ENCODE measurements around the gene CFD.
A peak's percentile ranks its signal among the peaks of the same experiment; 100 is the strongest.
"Not testable (repeated sequence)": the region's sequence is repeated elsewhere in the genome, so short reads cannot be mapped to it uniquely, and the experiment has no call there.

Gene CFD

GRCh38 chr19:890831-891230 lies 31.4 kb downstream of the CFD start:
- no peak for DNase-seq

- DNase-seq = not testable (repeated sequence)
These were observed 32.1 kb downstream of the CFD start for GRCh38 chr19:891421-892200.

- DNase-seq = no peak
These were observed 32.9 kb downstream of the CFD start for GRCh38 chr19:892243-892893.

GRCh38 chr19:892894-893689 lies 33.6 kb downstream of the CFD start, which contains the start of the genes MED16 and RNU6-9:
MED16 (minus strand) TSS chr19:893187; CDS start chr19:891131, 2,056 bp downstream.
RNU6-9 (plus strand) TSS chr19:893484.
- peak; percentile 69 for DNase-seq

- DNase-seq = no peak
These were observed 37.0 kb downstream of the CFD start for GRCh38 chr19:896434-896833.

GRCh38 chr19:896999-897398 lies 37.5 kb downstream of the CFD start:
- no peak for DNase-seq

GRCh38 chr19:897442-898039 lies 38.1 kb downstream of the CFD start:
- no peak for DNase-seq

GRCh38 chr19:898663-899062 lies 39.2 kb downstream of the CFD start:
- peak; percentile 54 for DNase-seq

- no peak for DNase-seq
These were observed 40.0 kb downstream of the CFD start for GRCh38 chr19:899336-900042.

- DNase-seq = no peak
These were observed 40.5 kb downstream of the CFD start for GRCh38 chr19:900043-900301.

- DNase-seq = no peak
These were observed 41.0 kb downstream of the CFD start for GRCh38 chr19:900302-901111.

- DNase-seq = no peak
These were observed 42.0 kb downstream of the CFD start for GRCh38 chr19:901216-902092.

GRCh38 chr19:902093-902370 lies 42.6 kb downstream of the CFD start:
- no peak for DNase-seq

- no peak for DNase-seq
These were observed 43.2 kb downstream of the CFD start for GRCh38 chr19:902446-903226.

- DNase-seq = peak; percentile 58
These were observed 43.9 kb downstream of the CFD start for GRCh38 chr19:903266-903797.

GRCh38 chr19:904545-904944 lies 45.1 kb downstream of the CFD start:
- no peak for DNase-seq

- no peak for DNase-seq
These were observed 47.0 kb downstream of the CFD start for GRCh38 chr19:906480-906879.

GRCh38 chr19:907183-907853 lies 47.9 kb downstream of the CFD start:
- DNase-seq = no peak

Data from NCI-H524 treated with DMSO at 0.1 percent for 48 hours (cell line).